ENCODE data around the gene COPS6.
A peak's percentile ranks its signal among the peaks of the same experiment; 100 is the strongest.

Gene COPS6

DNA sequence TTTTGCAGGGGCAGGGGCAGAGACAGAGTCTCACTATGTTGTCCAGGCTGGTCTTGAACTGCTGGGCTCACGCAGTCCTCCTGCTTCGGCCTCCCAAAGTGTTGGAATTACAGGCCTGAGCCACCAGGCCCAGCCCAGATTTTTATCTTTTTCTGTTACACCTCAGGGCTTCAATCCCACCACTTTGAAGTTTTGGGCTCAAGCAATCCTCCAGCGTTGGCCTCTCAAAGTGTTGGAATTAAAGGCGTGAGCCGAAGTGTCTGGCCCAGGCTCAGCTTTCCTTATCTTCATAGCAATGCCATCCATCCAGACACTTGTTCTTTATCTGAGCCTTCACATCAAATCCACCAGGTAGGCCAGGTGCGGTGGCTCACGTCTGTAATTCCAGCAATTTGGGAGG, 26.3 kb downstream of the COPS6 start:
- in situ Hi-C loops (cut with HindIII; ENCODE audit: low sequenced_read_pairs) = no loop called here
- DNase-seq (ENCODE audit: low read depth, low spot score) = no peak
- no peak for TF ChIP-seq CTCF (IDR thresholded peaks at IDR 0.05; ENCODE audit: low read depth, low read length)
- H3K4me3 ChIP-seq (ENCODE audit: low read depth, low read length) = no peak overlapping the region

DNA sequence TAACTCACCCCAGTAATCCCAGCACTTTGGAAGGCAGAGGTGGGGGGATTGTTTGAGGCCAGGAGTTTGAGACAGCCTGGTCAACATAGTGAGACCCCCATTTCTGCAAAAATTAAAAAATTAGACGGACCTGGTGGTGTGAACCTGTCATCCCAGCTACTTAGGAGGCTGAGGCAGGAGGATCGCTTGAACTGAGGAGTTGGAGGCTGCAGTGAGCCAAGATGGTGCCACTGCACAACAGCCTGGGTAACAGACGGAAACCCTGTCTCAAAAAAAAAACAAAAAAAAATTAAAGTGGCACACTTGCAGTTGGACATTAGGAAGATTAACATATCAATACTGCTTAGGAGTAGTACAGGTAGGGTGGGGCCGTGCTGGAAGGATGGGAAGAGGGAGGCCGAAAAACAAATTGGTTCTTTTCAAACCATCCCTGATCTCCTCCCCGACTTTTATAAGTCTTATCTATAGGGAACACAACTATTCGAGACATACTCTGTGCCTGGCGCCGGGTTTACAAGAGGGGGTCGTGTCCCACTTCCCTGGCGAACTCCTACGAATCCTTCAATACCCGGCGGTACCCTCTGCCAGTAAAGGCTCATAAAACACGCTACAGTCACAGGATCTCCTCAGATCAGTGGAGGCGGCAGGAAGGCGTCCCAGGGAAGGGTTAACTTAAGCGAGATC, 29.8 kb downstream of the COPS6 start:
- in situ Hi-C loops (cut with HindIII; ENCODE audit: low sequenced_read_pairs) = no loop called here
- H3K4me3 ChIP-seq (ENCODE audit: low read depth, low read length) = peak overlapping the region; percentile 96
- TF ChIP-seq CTCF (IDR thresholded peaks at IDR 0.05; ENCODE audit: low read depth, low read length) = no peak

GRCh38 chr7:100119072-100119969, 30.6 kb downstream of the COPS6 start, which contains the start of the genes CNPY4 and TAF6:
TSS of gene CNPY4 (plus strand) at chr7:100119634. CDS start at chr7:100119745, 111 bp downstream.
TSS of gene TAF6 (minus strand) at chr7:100119358. CDS start at chr7:100114209, 5,149 bp downstream.
- in situ Hi-C loops (cut with HindIII; ENCODE audit: low sequenced_read_pairs) = no loop called here
- no peak for TF ChIP-seq CTCF (IDR thresholded peaks at IDR 0.05; ENCODE audit: low read depth, low read length)
- DNase-seq (ENCODE audit: low read depth, low spot score) = peak; percentile 97
- H3K4me3 ChIP-seq (ENCODE audit: low read depth, low read length) = peak within 1 kb of the TSS; percentile 96

More for the DNA sequence above, 29.8 kb downstream of the COPS6 start:
- no peak for DNase-seq (ENCODE audit: low read depth, low spot score)

DNA sequence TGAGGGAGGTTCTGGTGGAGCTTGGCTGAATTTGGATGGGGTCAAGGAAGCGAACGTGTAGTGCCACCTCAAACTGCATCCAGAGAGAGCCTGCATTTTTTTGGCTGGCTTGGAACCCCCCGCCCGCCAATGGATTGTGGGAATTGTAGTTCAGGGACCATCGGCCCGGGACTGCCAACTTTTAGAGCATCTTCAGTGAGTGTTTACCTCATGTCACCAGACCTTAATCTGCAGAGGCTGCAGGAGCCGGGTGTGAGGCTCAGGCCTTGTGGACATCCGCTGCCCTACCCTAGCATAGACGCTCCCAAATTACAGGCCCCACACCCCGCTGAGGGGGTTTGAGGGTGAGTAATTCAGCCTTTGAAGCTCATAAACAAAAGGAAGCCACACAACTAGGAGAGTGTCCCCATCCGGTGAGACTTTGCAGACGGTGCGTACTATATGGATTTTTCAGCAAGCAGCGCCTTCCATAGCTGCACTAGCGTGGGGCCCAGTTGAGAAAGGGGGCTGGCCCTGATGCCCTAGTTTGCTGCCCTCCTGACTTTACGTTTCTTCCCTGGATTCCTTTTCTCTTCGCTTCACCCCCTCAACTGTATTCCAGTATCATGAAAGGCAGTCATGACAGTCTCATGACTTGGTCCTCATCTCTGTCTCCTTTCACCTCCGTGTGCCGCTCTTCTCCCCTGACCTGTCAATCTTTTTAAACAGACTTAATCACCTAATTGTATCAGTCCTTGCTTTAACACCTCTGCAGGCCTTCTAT, 31.4 kb downstream of the COPS6 start:
- TF ChIP-seq CTCF (IDR thresholded peaks at IDR 0.05; ENCODE audit: low read depth, low read length) = no peak
- H3K4me3 ChIP-seq (ENCODE audit: low read depth, low read length) = peak overlapping the region; percentile 96
- in situ Hi-C loops (cut with HindIII; ENCODE audit: low sequenced_read_pairs) = no loop called here
- DNase-seq (ENCODE audit: low read depth, low spot score) = peak; percentile 67

GRCh38 chr7:100120733-100121036, 31.9 kb downstream of the COPS6 start:
- TF ChIP-seq CTCF (IDR thresholded peaks at IDR 0.05; ENCODE audit: low read depth, low read length) = no peak
- peak overlapping the region; percentile 96 for H3K4me3 ChIP-seq (ENCODE audit: low read depth, low read length)
- in situ Hi-C loops (cut with HindIII; ENCODE audit: low sequenced_read_pairs) = no loop called here
- DNase-seq (ENCODE audit: low read depth, low spot score) = no peak

- TF ChIP-seq CTCF (IDR thresholded peaks at IDR 0.05; ENCODE audit: low read depth, low read length) = no peak
- H3K4me3 ChIP-seq (ENCODE audit: low read depth, low read length) = no peak overlapping the region
- no peak for DNase-seq (ENCODE audit: low read depth, low spot score)
- in situ Hi-C loops (cut with HindIII; ENCODE audit: low sequenced_read_pairs) = no loop called here
Observed at GRCh38 chr7:100122067-100122466, 33.3 kb downstream of the COPS6 start.

Measured in astrocyte of the spinal cord (primary cell).